H1 (cell line): ENCODE results near the gene SMG5. TPM values are rescaled to one million over a fixed set of nuclear protein-coding genes. Genes with fewer than 3 reads are reported as not detected.

Experiments
- CBX5 ChIP-seq: fragments of 300-800, 300-1000 bp; sonication (generic); IDR thresholded peaks from 2 replicates; pipeline ENCODE4 v1.7.1; 2016; ENCODE audit warnings: antibody characterized with exemption, low read length, low read depth
- EZH2 ChIP-seq: fragments of 200-600 bp; sonication (generic); IDR thresholded peaks from 2 replicates; pipeline ENCODE4 v1.7.1; 2012; ENCODE audit warnings: low read depth, mild to moderate bottlenecking, moderate library complexity, low read length, inconsistent platforms; ENCODE audit not compliant: severe bottlenecking
- HDAC2 ChIP-seq, 2 experiments: fragments of 300-600 bp in 1 of 2; sonication (generic) in 1 of 2; IDR thresholded peaks; 2 replicates each; pipeline ENCODE4 v1.6.1; 2011 to 2012; ENCODE audit warnings: low read depth in 2 of 2, low read length in 2 of 2, mild to moderate bottlenecking in 2 of 2, moderate library complexity in 2 of 2, borderline replicate concordance in 1 of 2, inconsistent platforms in 1 of 2
- HDAC6 ChIP-seq: IDR thresholded peaks from one replicate; pipeline ENCODE4 v1.7.1; 2012; ENCODE audit warnings: low read depth, mild to moderate bottlenecking, inconsistent platforms, low read length, moderate library complexity
- JUN ChIP-seq: IDR thresholded peaks from 2 replicates; pipeline ENCODE4 v1.6.1; 2011; ENCODE audit warnings: low read depth, mild to moderate bottlenecking, improper control_type of control experiment, low read length
- PHF8 ChIP-seq: fragments of 200-600 bp; sonication (generic); conservative IDR thresholded peaks from 2 replicates; pipeline ENCODE4 v1.7.1; 2012; ENCODE audit warnings: low read depth, mild to moderate bottlenecking, inconsistent platforms, low read length, moderate library complexity
- POLR2AphosphoS5 ChIP-seq: IDR thresholded peaks from 2 replicates; pipeline ENCODE4 v1.6.1; 2011; ENCODE audit warnings: low read depth, low read length
- SAP30 ChIP-seq: fragments of 300-600 bp; sonication (generic); IDR thresholded peaks from 2 replicates; pipeline ENCODE4 v1.7.1; 2012; ENCODE audit warnings: low read length, moderate library complexity, mild to moderate bottlenecking, inconsistent platforms; ENCODE audit not compliant: insufficient read depth, insufficient replicate concordance
- SIRT6 ChIP-seq: IDR thresholded peaks from one replicate; pipeline ENCODE4 v1.7.1; 2012; ENCODE audit warnings: low read length, inconsistent platforms
- SIX5 ChIP-seq: IDR thresholded peaks from 2 replicates; pipeline ENCODE4 v1.6.1; 2011; ENCODE audit warnings: mild to moderate bottlenecking, low read depth, low read length
- SUZ12 ChIP-seq: fragments of 200-600 bp; sonication (generic); IDR thresholded peaks from 2 replicates; pipeline ENCODE4 v1.6.1; 2012; ENCODE audit warnings: mild to moderate bottlenecking, inconsistent platforms, low read length, moderate library complexity, mixed read lengths
- polyA plus RNA-seq, 7 experiments: library from polyadenylated mRNA; depleted of rRNA in 3 of 7; stranded (reverse) in 5 of 7; unstranded in 2 of 7; fragments of >200 nt in 5 of 7; fragments of 200-250 nt in 2 of 7; gene quantifications; 1 replicate in 5 of 7; 2 replicates in 1 of 7; 4 replicates in 1 of 7; pipeline versions ENCODE4 v1.2.1 to v1.2.3, GENCODE V29; 2011 to 2013; ENCODE audit warnings: missing spikeins in 2 of 7, mixed read lengths in 2 of 7
- total RNA-seq: library from RNA; stranded (reverse); fragmentation: NEBNext Ultra II Directional; extraction: Animal tissue kit (Norgen Biotek cat#: 25700); gene quantifications from 2 replicates; pipeline ENCODE4 v1.2.1, GENCODE V29; 2021
- TF ChIP-seq, protein P1 (sequence below): fragments of 300-600 bp; sonication (generic); IDR thresholded peaks from 2 replicates; pipeline ENCODE4 v1.7.1; 2012; ENCODE audit warnings: low read length, moderate library complexity, mild to moderate bottlenecking, inconsistent platforms; ENCODE audit not compliant: insufficient replicate concordance

The SMG5 gene
- total and polyA plus RNA-seq, 2 of the 8 experiments (the other 6 are each of a cell fraction or from before 2014, with no cell fraction given), result 32.7 to 98.0 TPM

- TF ChIP-seq, protein P1, sequence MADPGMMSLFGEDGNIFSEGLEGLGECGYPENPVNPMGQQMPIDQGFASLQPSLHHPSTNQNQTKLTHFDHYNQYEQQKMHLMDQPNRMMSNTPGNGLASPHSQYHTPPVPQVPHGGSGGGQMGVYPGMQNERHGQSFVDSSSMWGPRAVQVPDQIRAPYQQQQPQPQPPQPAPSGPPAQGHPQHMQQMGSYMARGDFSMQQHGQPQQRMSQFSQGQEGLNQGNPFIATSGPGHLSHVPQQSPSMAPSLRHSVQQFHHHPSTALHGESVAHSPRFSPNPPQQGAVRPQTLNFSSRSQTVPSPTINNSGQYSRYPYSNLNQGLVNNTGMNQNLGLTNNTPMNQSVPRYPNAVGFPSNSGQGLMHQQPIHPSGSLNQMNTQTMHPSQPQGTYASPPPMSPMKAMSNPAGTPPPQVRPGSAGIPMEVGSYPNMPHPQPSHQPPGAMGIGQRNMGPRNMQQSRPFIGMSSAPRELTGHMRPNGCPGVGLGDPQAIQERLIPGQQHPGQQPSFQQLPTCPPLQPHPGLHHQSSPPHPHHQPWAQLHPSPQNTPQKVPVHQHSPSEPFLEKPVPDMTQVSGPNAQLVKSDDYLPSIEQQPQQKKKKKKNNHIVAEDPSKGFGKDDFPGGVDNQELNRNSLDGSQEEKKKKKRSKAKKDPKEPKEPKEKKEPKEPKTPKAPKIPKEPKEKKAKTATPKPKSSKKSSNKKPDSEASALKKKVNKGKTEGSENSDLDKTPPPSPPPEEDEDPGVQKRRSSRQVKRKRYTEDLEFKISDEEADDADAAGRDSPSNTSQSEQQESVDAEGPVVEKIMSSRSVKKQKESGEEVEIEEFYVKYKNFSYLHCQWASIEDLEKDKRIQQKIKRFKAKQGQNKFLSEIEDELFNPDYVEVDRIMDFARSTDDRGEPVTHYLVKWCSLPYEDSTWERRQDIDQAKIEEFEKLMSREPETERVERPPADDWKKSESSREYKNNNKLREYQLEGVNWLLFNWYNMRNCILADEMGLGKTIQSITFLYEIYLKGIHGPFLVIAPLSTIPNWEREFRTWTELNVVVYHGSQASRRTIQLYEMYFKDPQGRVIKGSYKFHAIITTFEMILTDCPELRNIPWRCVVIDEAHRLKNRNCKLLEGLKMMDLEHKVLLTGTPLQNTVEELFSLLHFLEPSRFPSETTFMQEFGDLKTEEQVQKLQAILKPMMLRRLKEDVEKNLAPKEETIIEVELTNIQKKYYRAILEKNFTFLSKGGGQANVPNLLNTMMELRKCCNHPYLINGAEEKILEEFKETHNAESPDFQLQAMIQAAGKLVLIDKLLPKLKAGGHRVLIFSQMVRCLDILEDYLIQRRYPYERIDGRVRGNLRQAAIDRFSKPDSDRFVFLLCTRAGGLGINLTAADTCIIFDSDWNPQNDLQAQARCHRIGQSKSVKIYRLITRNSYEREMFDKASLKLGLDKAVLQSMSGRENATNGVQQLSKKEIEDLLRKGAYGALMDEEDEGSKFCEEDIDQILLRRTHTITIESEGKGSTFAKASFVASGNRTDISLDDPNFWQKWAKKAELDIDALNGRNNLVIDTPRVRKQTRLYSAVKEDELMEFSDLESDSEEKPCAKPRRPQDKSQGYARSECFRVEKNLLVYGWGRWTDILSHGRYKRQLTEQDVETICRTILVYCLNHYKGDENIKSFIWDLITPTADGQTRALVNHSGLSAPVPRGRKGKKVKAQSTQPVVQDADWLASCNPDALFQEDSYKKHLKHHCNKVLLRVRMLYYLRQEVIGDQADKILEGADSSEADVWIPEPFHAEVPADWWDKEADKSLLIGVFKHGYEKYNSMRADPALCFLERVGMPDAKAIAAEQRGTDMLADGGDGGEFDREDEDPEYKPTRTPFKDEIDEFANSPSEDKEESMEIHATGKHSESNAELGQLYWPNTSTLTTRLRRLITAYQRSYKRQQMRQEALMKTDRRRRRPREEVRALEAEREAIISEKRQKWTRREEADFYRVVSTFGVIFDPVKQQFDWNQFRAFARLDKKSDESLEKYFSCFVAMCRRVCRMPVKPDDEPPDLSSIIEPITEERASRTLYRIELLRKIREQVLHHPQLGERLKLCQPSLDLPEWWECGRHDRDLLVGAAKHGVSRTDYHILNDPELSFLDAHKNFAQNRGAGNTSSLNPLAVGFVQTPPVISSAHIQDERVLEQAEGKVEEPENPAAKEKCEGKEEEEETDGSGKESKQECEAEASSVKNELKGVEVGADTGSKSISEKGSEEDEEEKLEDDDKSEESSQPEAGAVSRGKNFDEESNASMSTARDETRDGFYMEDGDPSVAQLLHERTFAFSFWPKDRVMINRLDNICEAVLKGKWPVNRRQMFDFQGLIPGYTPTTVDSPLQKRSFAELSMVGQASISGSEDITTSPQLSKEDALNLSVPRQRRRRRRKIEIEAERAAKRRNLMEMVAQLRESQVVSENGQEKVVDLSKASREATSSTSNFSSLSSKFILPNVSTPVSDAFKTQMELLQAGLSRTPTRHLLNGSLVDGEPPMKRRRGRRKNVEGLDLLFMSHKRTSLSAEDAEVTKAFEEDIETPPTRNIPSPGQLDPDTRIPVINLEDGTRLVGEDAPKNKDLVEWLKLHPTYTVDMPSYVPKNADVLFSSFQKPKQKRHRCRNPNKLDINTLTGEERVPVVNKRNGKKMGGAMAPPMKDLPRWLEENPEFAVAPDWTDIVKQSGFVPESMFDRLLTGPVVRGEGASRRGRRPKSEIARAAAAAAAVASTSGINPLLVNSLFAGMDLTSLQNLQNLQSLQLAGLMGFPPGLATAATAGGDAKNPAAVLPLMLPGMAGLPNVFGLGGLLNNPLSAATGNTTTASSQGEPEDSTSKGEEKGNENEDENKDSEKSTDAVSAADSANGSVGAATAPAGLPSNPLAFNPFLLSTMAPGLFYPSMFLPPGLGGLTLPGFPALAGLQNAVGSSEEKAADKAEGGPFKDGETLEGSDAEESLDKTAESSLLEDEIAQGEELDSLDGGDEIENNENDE, result no peak
- TF ChIP-seq PHF8 (no peak), JUN (no peak), SIRT6 (no peak), HDAC2 (IDR thresholded peaks at IDR 0.05; ENCODE audit: borderline replicate concordance in 1 of 2, low read depth in 2 of 2, low read length in 2 of 2) (no peak), POLR2AphosphoS5 (no peak), SAP30 (no peak), EZH2 (no peak), CBX5 (no peak), SIX5 (no peak), HDAC6 (no peak), SUZ12 (no peak)
Measured at GRCh38 chr1:156253634-156254033, 29.0 kb downstream of the SMG5 start (continued).
